H54 (cell line): ENCODE data around the gene SMAP2.

Experiments
- DNase-seq: peaks from one replicate; pipeline ENCODE4 v3.0.0; 2011; ENCODE audit warnings: low spot score, mixed read lengths; ENCODE audit not compliant: insufficient read length
- FAIRE-seq: peaks from 3 replicates; lab custom pipeline; 2011; peaks lifted over from hg19 to GRCh38; lab: Jason Lieb, UNC
- POLR2A ChIP-seq: IDR thresholded peaks from 2 replicates; pipeline ENCODE4 v1.6.1; 2011; ENCODE audit warnings: low read depth, mild to moderate bottlenecking, low read length

SMAP2 gene

DNA sequence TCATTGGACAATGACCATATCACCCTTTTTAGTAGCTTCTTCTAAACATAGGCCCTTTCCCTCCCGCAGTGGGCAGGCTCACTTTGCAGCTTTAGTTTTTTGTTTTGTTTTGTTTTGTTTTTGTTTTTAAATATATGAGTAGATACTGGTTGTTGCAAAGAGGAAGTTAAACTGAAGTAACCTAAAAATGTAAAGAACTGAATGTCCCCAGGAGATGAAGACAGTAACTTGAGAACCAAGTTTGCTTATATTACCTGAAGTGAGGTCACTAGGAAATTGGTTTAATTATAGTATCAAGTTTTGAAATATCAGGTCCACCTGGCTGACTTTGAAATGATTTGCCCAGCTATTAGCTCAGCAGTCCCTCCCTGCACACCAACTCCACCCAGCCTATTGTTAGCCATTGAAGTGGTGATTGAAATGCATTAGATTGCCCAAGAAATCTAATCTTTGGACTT lies 18.2 kb downstream of the SMAP2 start:
- DNase-seq (no peak), FAIRE-seq (no peak)
- no peak for TF ChIP-seq POLR2A

DNA sequence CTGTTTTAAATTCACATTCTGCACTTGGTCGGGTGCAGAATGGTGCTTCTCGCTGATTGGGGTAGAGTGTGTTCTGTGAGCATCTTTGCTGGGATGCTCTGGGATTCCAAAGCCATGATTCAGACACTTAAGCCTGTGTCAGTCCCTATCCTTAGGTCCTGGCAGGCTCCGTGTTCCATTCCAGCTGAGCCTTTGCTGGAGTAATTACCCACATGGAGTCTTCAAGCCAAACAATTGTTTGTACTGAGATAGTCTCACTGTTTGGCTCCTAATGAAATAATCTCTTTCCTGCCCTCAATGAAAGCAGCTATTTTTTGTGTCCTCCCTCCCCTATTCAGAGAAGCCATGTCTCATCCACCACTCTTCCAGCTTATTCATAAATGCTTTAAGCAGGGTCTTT lies 18.7 kb downstream of the SMAP2 start:
- FAIRE-seq (peak; percentile 62), DNase-seq (peak; percentile 68)
- TF ChIP-seq POLR2A = no peak

DNA sequence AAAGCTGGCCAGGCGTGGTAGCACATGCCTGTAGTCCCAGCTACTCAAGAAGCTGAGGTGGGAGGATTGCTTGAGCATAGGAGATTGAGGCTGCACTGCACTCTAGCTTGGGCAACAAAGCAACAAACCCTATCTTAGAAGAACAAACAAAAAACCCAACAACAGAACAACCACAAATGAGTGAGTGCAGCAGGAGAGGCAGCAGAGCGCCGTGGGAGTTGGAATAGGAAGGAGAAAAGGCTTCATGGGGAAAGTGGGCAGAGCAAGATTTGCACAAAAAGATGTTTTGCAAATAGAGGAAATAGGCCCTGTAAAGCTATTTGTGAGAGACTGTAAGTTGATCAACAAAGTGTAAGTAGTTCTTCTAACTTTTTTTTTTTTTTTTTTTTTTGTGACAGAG lies 19.6 kb downstream of the SMAP2 start:
- no peak for TF ChIP-seq POLR2A
- no peak for FAIRE-seq
- no peak for DNase-seq

DNA sequence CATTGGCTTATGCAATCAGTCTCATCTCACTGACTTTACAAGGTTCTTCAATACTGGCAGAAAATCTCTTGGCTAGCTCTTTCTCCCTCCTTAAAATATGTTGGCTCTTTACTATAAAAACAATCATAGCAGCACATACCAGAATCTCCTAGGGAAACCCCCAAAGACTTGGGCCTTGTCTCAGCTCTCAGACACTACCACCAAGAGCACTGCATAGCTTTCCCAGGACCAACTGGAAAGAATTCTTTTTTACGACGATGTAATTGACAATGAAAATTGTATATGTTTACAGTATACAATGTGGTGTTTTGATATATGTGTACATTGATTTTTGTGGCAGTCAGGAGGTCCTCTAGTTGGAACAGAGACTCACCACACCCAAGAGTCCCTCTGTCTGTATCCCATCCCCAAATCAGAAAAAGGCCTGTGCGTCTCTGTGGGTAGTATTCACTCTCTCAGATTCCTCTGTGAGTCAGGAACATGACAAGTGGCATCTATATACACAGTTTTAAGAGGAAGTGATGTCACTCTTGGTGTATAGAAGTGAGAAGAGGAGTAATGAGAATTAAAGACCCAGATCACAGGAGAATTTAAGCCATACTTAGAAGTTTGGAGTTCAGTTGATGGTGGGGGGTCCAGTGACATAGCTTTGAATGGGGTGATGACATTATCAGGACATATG lies 21.1 kb downstream of the SMAP2 start:
- DNase-seq = no peak
- no peak for FAIRE-seq
- no peak for TF ChIP-seq POLR2A

DNA sequence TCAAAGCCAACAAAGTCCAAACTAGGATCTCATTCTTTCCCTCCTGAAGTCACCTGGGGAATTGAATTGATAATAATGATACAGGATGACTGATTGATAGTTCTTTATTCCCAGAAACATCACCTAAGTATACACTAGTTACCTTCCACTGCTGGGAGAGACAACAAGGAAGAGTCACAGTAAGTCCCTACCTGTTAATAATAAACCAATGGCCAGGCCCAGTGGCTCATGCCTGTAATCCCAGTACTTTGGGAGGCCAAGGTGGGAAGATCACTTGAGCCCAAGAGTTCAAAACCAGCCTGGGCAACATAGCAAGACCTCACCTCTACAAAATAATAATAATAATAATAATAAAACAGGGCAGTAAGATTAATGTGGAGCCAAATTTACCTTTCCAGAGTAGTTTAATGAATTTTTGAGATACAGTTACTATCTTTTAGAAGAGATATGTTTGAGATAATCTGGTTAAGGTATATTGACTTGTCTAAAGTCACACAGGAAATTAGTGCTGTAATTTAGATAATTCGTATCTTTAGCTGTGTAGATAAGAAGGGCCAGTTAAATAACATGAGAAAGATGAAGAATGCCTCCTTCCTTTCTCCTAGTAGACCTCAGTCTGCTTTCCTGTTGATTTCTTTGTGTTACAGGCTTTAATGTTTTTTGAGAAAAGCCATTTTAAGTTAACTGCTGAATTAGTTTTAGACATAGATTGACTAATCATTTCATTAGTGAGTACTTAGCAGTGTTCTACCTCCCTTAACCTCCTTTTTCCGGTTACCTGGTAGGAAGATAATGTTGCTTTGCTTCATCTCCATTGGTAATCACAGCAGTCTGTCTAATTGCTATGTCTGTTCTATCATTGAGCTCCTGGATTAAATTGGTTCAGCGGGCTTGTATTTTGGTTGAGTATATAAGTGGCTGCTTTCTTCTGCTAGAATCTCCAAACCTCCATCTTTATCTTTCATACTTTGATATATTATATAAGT lies 22.0 kb downstream of the SMAP2 start:
- FAIRE-seq (no peak), DNase-seq (no peak)
- TF ChIP-seq POLR2A = no peak

DNA sequence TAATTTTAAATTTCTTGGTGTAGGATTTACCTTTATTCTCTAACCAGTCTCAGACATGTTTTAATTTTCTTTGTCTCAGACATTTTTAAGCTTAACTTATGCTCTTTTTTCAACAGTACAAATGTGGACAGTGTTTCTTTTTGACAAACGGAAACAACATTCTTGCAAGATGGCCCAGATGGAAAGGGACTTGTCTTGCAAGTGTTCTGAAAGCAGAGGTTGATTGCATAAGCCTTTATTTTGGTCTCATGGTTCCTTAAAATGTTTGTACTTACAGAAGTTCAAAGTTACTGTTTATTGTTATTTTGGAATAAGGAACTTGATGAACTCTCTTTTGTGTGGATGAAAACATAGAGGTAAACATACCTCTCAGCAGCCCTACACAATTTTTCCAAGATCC lies 22.9 kb downstream of the SMAP2 start:
- FAIRE-seq = no peak

DNA sequence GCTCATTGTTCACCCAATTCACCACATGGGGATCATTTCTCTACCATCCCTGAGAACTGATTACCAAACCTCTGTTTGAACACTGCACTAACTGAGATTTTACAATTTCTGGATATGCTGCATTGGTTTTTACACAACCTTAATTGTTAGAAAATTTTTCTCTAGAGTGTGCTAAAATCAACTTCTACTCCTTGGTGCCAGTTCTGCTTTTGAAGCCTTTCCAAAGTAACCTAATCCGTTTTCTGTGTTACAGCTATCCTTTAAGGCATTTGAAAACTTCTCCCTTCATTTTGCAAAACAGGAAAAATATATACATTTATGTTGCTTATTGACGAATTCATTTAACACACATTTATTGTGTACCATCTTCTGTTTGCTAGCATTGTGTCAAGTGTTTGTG lies 23.7 kb downstream of the SMAP2 start:
- TF ChIP-seq POLR2A = no peak
- no peak for FAIRE-seq
- no peak for DNase-seq

More for the DNA sequence above, 22.9 kb downstream of the SMAP2 start:
- DNase-seq = no peak
- no peak for TF ChIP-seq POLR2A

DNA sequence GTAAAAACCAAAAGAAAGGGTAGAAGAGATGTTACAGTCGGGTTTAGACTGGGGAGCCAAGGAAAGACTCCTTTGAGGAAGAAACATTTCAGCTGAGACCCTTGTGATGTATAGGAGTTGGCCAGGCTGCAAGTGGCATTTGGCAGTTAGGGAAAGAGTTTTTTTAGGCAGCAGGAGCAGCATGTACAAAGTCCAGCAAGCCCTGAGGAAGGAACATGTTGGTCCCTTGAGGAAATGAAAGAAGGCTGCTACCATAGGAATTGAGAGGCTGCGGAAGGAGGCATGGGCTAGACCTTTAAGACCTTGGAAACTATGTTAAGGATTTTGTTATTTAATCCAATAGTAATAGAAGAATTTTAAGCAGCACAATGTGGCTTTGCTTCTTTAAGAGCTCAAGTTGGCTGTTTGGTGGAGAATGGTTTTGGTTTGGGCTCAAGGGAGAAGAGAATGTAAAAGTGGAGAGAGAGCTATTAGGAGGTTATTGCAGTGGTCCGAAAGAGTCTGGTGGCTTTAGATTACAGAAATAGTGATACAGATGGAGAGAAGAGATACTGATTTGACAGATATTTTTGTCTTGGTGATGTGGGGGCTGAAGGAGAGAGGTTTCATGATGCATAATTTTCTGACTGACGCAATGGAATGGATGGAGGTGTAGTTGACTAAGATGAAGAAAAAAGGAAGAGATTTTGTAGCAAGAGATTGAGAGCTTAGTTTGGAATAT lies 26.6 kb downstream of the SMAP2 start:
- TF ChIP-seq POLR2A = no peak
- FAIRE-seq = no peak
- DNase-seq = no peak

DNA sequence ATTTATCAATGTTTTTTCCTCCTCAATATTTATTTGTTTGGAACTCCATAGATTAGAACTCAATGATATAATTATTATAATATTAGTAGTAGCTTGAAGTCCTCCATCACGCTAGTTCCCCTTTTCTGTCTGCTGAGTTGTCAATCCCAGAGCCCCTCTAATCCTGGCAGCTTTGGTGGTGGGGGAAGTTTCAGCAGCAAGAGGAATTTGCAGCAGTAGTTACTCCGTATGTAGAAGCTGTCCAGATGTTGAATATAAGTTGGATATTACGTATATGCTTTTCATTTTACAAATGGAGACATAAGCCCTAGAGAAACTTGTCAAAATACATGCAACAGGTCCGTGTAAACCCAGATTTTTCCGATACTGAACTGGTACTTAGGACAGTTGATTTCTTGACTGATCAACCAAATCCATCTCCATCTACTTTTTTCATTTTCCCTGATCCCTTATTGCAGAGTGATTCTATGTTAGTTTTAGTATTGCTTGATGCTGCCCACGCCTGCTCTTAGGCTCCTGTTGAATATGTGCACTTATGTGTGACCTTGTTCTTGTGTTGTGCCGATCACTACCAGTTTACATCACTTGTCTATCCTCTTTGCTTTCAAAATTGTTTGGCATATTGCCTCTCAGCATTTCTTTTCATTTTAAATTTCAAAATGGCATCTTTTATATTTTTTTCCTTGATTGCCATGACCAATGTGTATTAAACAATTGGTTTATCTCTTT lies 28.1 kb downstream of the SMAP2 start:
- FAIRE-seq (no peak), DNase-seq (no peak)
- no peak for TF ChIP-seq POLR2A

DNA sequence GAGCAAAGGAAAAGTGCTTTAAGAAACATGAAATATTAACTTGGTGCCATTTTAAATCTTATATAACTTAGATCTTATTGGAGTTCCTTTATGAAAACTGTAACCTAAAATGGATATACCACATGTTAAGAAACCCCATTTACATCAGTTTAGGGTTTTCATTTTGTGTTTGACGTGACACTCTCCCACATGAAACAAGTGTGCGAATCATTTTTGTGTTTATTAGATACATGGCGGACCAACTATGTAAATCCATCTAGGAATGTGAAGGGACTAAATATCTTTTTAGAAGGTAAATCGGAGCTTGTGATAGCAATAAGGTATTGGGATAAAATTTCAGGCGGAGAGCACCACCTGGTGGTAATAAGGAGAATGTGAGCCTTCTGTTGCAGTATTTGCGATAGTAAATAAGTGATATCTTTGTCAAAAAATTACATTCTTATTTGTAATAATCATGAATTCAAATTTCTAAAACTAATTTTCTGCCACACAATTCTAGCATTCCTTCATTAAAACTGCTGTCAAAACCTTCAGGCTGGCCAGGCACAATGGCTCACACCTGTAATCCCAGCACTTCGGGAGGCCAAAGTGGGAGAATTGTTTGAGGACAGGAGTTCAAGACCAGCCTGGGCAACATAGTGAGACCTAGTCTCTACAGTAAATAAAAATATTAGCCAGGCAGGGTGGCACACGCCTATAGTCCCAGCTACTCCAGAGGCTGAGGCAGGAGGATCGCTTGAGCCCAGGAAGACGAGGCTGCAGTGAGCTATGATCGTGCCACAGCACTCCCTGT lies 31.3 kb downstream of the SMAP2 start:
- no peak for TF ChIP-seq POLR2A
- FAIRE-seq (peak; percentile 88), DNase-seq (peak; percentile 33)

DNA sequence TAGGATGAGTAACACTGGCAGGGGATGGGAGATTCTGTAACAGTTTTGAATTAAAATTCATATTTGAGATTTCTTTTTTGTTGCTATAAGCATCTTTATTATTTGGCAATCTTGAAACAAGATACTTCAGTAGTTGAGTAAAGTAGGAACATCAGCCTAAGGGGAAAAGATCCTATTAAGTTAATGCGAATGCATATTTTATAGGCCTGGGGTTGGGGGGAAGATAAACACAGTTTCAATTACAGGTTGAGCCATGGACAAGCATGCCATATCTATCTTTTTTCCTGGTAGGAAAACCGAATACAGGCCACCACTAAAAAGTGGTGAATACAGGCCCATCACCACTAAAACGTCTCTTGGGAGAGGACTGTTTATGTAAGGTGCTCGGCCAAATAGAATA lies 32.3 kb downstream of the SMAP2 start:
- DNase-seq = no peak
- no peak for TF ChIP-seq POLR2A
- FAIRE-seq = no peak

DNA sequence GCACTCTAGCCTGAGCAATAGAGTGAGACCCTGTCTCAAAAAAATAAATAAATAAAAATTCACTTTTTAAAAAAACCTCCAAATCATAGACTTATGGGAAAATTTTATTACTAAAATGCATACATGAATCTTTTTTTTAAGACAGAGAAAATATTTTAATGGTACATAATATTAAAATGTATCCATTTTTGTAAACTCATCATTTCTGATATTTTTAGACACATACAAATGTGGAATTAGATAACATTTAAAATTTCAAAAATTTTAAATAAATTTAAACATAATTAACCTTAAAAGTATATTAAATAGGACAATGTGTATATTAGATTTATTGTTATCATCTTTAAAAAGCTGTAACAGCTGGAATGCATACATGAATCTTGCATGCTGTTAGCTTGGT lies 33.9 kb downstream of the SMAP2 start:
- no peak for TF ChIP-seq POLR2A
- DNase-seq = no peak
- FAIRE-seq = no peak

DNA sequence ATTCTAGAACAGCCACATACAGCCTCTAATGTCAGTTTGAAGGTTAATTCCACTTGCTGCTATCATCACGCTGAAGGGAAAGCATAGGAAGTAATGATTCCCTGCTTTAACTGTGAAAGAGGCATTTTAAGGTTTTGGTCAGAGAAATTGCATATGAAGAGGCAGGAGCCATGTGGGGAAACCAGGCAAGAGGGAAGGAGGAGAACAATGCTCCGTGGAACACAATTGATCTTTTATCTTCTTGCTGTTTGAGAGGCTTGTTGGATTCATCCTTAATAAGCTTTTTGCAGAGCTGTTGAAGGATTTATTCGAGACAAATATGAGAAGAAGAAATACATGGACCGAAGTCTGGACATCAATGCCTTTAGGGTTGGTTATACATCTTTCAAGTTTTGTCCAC lies 35.9 kb downstream of the SMAP2 start:
- FAIRE-seq (no peak), DNase-seq (no peak)
- no peak for TF ChIP-seq POLR2A
